Measurements from ENCODE around the gene GLRX.
A peak's percentile ranks its signal among the peaks of the same experiment; 100 is the strongest.
"Not testable (repeated sequence)": the region's sequence is repeated elsewhere in the genome, so short reads cannot be mapped to it uniquely, and the experiment has no call there.

GLRX gene

DNA sequence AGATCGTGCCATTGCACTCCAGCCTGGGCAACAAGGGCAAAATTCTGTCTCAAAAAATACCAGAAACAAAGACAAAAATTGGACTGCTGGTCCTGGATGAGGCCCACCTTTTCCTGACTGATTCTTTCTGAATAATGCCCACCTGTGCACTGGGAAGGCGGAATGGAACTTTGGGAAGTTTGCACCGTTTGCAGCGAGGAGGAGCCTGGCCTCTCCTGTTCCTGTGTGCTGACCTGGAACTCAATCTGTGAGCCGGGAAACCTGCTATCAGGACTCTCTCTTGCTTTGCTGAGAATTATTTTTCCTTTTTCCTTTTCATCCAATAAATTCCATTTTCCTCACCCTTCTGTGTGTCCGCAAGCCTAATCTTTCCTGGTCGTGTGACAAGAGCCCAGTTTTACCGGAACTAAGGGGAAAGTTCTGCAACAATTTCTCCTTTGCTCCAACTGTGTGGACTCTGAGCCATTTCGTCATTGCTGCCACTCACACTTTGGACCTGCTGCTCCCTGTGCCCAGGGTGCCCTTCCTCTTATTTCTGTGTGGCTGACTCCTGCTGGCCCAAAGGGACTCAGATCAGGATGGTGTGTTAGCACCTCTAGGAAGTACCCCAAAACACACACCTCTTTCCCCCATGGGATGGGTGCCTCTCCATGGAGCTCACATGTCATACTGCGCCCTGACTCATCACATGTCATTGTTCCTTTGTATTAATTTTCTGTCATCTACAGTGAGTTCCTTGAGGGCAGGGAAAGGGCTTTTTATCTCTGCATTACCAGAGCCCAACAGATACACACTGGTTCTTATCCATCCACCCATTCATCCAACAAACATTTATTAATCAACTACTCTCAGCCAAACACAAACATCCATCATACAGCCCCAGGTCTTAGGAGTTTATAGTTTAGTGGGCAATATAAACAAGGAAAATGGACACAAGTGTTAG, 4.7 kb upstream of the GLRX start:
- DNase-seq (ENCODE audit: low read depth) = no peak

DNA sequence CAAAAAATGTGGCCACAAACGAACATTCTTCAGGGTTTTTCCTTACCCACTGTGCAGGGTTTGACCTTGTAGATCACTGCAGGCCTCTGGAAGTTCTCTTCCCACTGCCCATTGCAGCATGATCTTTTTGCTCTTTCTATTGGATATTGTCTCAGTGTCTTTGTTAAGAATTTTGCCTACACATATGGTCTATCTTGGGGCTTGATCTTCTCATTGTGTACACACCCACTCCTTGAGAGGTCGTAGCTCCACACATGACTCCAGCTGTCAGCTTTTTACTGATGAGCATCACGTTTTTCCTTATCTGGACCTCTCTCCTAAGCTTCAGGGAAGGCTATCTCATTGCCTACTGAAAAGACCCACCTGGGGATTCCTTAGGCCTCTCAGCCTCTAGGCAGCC, 3.0 kb upstream of the GLRX start:
- no peak for DNase-seq (ENCODE audit: low read depth)

- DNase-seq (ENCODE audit: low read depth) = no peak
Observed at GRCh38 chr5:95824747-95825146, 2.2 kb upstream of the GLRX start.

DNA sequence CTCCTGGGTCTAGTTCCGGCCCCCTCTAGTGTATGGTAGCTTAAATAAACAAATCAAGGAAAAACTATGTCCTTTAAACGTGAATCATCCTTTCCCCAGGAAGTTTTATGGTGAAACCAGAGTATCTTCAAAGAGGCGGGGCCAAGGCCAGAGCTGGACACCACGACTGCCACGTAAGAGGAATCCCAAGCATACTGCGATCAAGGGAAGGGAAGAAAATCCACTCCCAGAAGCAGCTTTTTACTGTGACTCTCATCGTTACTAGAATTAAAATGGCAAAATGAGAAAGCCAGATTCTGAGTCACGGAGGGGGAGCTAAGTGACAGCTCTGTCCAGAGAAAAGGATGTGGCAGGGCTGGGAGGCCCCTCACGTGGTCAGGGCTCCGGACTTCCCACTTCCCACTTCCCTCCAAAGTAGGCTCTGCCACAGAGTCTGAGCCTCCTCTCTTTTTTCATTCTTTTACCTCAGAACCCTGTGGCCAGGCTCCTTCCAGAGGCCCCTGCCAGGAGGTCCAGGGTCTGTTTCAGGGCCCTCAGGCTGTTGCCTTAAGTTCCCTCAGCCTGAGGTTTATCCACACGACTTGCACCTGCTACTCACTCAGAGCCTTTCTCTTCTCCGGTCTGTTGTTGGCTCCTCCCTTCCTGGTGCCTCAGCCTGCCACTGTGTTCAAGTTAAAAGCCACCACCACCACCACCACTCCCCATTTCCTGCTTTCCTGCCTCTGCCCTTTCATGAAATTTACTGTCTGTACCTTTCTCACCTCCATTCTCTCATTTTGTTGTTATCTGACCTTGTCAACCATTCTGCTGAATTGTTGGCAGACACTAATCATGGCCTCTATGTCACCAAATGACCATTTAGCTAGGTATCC, 1.4 kb upstream of the GLRX start:
- DNase-seq (ENCODE audit: low read depth) = peak; percentile 90

DNA sequence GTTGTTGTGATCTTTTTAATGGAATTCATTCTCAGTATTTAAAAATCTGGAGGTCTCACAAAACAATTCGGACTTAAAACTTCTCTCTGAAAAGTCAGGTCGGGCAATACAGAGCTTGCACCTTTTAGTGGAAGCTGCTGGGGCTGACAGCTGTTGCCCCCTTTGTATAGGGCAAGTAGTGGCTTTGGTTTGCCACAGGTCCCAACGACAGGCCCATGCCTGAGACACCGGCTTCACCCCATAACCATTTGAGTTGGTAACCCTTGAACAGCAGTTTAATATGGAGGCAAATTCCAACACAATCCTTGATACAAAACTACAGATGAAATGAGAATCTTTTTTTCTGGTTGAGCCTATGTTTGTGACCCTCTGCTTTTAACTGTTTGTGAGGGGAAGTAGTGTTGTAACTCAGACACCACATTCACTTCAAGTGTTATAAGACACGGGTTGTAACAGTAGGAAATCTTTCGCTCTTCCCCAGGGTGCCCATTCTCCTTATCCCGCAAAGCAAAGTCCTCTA, 752 bp upstream of the GLRX start:
- DNase-seq (ENCODE audit: low read depth) = no peak

GRCh38 chr5:95822043-95822541, 434 bp downstream of the GLRX start:
- peak; percentile 17 for DNase-seq (ENCODE audit: low read depth)

- no peak for DNase-seq (ENCODE audit: low read depth)
Observed at GRCh38 chr5:95821110-95822021, 1.2 kb downstream of the GLRX start.

- no peak for DNase-seq (ENCODE audit: low read depth)
Observed at GRCh38 chr5:95818181-95819147, 4.1 kb downstream of the GLRX start.

DNA sequence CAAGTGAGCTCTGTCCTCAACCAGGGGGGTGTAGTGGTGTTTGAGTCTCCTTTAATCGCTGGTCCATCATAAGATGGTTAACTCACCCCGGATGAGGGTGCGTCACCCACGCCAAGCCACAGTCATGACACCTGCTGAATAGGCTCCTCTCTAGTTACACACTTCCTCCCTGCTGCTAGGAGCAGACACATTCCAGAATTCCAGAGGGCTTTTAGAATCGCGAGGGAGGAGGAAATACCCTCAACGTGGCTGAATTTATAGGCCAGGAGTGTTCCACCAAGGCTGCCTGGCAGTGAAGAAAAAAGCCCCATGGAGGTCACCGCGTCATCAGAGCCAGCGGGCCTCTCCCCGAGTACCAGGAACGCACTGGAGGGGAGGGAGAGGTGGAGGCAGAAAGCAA, 5.1 kb downstream of the GLRX start:
- no peak for DNase-seq (ENCODE audit: low read depth)

DNA sequence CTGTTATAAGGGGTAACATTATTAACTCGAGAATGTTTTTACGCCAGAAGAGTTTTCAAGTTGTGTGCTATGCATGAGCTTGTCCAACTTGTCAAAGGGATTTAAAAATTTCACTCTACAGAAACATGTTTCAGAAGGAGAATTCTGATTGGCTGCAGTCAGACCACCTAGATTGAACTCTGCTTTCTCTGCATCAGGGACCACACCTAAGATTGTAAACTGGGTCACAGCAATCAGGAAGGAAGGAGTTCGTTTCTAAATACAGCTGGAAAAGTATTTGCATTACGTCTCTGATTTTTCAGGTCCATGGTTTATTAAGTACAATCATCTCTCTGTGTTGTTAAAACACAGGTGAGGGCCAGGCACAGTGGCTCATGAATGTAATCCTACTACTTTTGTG, 5.8 kb downstream of the GLRX start:
- no peak for DNase-seq (ENCODE audit: low read depth)

DNA sequence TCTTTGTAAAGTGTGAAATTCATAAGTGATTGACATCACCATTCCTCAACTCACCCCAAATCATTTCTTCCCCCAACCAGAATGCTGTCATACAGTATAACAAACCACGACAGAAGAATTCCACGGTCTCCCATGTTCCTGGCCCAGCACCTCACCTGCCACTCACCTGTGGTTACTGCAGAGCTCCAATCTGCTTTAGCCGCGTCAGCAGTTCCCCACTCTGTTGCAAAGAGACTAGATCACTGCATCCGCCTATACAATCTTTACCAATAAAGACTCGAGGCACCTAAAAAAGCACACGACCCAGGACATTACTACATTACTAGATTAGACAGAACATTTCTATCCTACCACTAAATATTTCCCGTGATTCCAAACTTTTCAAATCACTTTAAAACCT, 6.2 kb downstream of the GLRX start:
- DNase-seq (ENCODE audit: low read depth) = no peak

GRCh38 chr5:95815155-95815729, 7.3 kb downstream of the GLRX start:
- DNase-seq (ENCODE audit: low read depth) = no peak

DNA sequence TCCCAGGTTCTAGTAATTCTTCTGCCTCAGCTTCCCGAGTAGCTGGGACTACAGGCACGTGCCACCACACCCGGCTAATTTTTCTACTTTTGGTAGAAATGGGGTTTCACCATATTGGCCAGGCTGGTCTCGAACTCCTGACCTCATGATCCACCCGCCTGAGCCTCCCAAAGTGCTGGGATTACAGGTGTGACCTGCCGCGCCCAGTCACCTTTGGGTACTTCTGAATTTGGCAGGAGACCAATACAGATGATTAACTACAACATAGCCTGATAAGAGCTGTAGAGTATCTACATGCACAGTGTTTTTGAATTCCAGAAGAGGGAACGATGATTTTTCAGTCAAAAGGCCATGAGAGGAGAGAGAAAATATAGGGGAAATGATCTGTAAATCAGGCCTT, 9.5 kb downstream of the GLRX start:
- not testable (repeated sequence) for DNase-seq (ENCODE audit: low read depth)

GRCh38 chr5:95812074-95812471, 10.5 kb downstream of the GLRX start:
- DNase-seq (ENCODE audit: low read depth) = no peak

DNA sequence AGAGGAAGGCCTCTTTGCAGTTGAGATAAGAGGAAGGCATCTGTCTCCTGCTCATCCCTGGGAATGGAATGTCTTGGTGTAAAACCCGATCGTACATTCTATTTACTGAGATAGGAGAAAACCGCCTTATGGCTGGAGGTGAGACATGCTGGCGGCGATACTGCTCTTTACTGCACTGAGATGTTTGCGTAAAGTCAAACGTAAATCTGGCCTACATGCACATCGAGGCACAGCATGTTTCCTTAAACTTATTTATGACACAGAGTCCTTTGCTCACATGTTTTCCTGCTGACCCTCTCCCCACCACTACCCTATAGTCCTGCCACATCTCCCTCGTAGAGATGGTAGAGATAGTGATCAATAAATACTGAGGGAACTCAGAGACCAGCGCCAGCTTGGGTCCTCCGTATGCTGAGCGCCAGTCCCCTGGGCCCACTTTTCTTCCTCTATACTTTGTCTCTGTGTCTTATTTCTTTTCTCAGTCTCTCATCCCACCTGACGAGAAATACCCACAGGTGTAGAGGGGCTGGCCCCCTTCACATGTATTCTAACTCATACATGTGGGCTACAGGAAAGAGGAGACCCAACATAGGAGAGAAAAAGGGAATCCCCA, 11.0 kb downstream of the GLRX start:
- not testable (repeated sequence) for DNase-seq (ENCODE audit: low read depth)

DNA sequence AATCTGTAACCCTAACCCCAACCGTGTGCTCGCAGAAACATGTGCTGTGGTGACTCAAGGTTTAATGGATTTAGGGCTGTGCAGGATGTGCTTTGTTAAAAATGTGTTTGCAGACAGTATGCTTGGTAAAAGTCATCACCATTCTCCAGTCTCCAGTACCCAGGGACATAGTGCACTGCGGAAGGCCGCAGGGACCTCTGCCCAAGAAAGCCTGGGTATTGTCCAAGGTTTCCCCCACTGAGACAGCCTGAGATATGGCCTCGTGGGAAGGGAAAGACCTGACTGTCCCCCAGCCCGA, 11.5 kb downstream of the GLRX start:
- not testable (repeated sequence) for DNase-seq (ENCODE audit: low read depth)

DNA sequence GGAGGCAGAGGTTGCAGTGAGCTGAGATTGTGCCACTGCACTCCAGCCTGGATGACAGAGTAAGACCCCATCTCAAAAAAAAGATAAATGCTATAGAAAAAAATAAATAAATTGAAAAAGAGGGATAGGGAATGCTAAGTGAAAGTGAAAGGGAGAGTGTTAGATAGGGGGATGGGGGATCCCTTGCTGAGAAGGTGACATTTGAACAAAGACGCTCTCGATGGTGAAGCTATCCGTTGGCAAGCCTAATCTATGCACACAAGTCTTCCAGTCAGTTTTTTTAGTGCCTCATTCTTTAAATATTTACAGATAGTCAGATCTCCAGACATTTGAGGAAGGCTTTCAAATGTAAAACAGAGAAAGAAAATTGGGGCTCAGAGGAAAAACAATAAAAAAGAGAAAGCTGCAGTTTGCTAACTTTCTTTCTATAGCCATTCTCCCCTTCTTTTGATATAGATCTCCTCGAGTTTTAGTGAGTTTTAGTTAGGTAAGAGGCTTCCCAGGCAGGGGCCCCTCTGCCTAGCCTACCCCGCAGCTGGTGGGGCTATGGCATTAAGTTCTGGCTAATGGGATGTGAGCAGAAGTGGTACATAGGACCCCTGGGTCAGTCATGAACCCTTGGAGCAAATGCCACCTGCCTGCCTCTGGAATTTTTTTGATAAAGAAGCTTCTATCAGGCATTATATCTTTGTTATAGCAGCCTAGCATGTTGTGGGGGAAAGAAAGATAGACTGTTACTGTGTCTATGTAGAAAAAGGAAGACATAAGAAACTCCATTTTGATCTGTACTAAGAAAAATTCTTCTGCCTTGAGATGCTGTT, 12.0 kb downstream of the GLRX start:
- DNase-seq (ENCODE audit: low read depth) = no peak

GRCh38 chr5:95809414-95809960, 13.0 kb downstream of the GLRX start:
- DNase-seq (ENCODE audit: low read depth) = no peak

Measured in GM04504 (cell line).